ENCODE results near the gene RBM18.

The RBM18 gene

GRCh38 chr9:122220673-122221182, 43.9 kb downstream of the RBM18 start:
- TF ChIP-seq CTCF (conservative IDR thresholded peaks at IDR 0.05): no peak

GRCh38 chr9:122219856-122220672, 44.6 kb downstream of the RBM18 start:
- no peak overlapping the region for H3K27ac ChIP-seq
- TF ChIP-seq CTCF (conservative IDR thresholded peaks at IDR 0.05): no peak

More at GRCh38 chr9:122220673-122221182, 43.9 kb downstream of the RBM18 start:
- H3K27ac ChIP-seq: no peak overlapping the region

- H3K27ac ChIP-seq: no peak overlapping the region
- no peak for TF ChIP-seq CTCF (conservative IDR thresholded peaks at IDR 0.05)
These were observed 45.4 kb downstream of the RBM18 start for GRCh38 chr9:122218935-122219855.

GRCh38 chr9:122218071-122218934, 46.3 kb downstream of the RBM18 start:
- TF ChIP-seq CTCF (conservative IDR thresholded peaks at IDR 0.05): no peak
- peak overlapping the region; percentile 45 for H3K27ac ChIP-seq

GRCh38 chr9:122217640-122218039, 47.0 kb downstream of the RBM18 start:
- peak overlapping the region; percentile 45 for H3K27ac ChIP-seq
- TF ChIP-seq CTCF (conservative IDR thresholded peaks at IDR 0.05): no peak

GRCh38 chr9:122216798-122217418, 47.7 kb downstream of the RBM18 start:
- H3K27ac ChIP-seq: peak overlapping the region; percentile 45
- no peak for TF ChIP-seq CTCF (conservative IDR thresholded peaks at IDR 0.05)
